Activated T-cell treated with anti-CD3 and anti-CD28 coated beads, Interleukin-2, amount 50 U/mL, for 4 hours (primary cell): ENCODE measurements around the gene DOCK2. TPM values are rescaled to one million over a fixed set of nuclear protein-coding genes. Genes with fewer than 3 reads are reported as not detected.

ENCODE experiments used
- ATAC-seq, 2 donors: fragments of 200-7000 bp; cut with Tn5 transposase; one replicate each; pipeline ENCODE4 v1.10.0; 2021
- DNase-seq: peaks from one replicate; pipeline ENCODE4 v3.0.0-alpha.2; 2020
- H3K27me3 Mint-ChIP-seq: one replicate; pipeline ENCODE4 v1.8.0; 2021; ENCODE audit warnings: low read depth, mixed read lengths
- H3K36me3 Mint-ChIP-seq: one replicate; pipeline ENCODE4 v1.8.0; 2022; ENCODE audit warnings: mixed read lengths; ENCODE audit not compliant: insufficient read depth
- H3K4me1 Mint-ChIP-seq: one replicate; pipeline ENCODE4 v1.8.0; 2021; ENCODE audit warnings: low read depth, mixed read lengths
- H3K4me3 Mint-ChIP-seq: one replicate; pipeline ENCODE4 v1.8.0; 2021; ENCODE audit warnings: mild to moderate bottlenecking, moderate library complexity, mixed read lengths
- H3K9me3 Mint-ChIP-seq: one replicate; pipeline ENCODE4 v1.8.0; 2021; ENCODE audit warnings: mixed read lengths
- total RNA-seq, 3 donors: library from RNA; stranded (reverse); gene quantifications; one replicate each; pipeline ENCODE4 v1.2.1, GENCODE V29; 2021

Gene DOCK2
- total RNA-seq, 3 donors from 2014 or later, result 128 to 134 (median 132) TPM

- Mint-ChIP-seq H3K4me1 (peaks cover 3% of the 10 kb centered on the region), H3K27me3 (no peaks in the 10 kb centered on the region), H3K36me3 (peaks cover 39% of the 10 kb centered on the region), H3K9me3 (no peaks in the 10 kb centered on the region), H3K4me3 (no peak overlapping the region)
- ATAC-seq (no peak), DNase-seq (no peak)
These were observed 237.5 kb downstream of the DOCK2 start for GRCh38 chr5:169874621-169875020.

DNA sequence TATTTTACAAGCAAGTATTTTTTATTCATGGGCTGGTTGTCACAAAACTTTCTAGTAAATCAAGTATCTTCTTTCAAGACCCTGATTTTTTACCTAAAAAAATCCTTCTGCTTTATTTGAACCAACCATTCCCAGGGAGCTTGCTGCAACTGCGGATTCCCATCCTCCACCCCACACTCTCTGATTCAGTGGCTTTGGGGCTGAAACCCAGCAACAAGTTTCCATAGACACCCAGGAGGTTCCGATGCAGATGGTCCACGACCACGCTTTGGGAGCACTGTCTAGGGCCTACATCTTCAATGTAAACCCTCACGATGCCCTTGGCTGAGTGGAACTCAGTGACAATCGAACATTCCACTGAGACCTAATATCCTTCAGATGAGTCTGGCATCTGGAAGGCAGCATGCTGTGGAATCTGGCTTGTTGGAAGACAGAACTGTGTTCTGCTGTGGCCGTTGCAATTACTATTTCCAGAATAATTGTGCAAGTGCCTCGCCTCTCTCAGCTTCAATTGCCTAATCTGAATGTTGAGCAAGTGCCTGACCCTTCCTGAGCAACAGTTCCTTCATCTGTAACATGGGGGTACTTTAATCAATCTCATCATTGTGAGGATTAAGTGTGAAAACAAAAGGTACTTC is 238.1 kb downstream of the DOCK2 start:
- Mint-ChIP-seq H3K4me1 (peaks cover 3% of the 10 kb centered on the region), H3K9me3 (no peaks in the 10 kb centered on the region), H3K36me3 (peaks cover 33% of the 10 kb centered on the region), H3K4me3 (no peak overlapping the region), H3K27me3 (no peaks in the 10 kb centered on the region)
- ATAC-seq (no peak), DNase-seq (no peak)

- no peak for ATAC-seq
- Mint-ChIP-seq H3K4me1 (peaks cover 3% of the 10 kb centered on the region), H3K4me3 (no peak overlapping the region), H3K27me3 (no peaks in the 10 kb centered on the region), H3K36me3 (peaks cover 32% of the 10 kb centered on the region), H3K9me3 (no peaks in the 10 kb centered on the region)
- no peak for DNase-seq
These were observed 238.7 kb downstream of the DOCK2 start for GRCh38 chr5:169875731-169876130.

- Mint-ChIP-seq H3K4me1 (peaks cover 3% of the 10 kb centered on the region), H3K9me3 (no peaks in the 10 kb centered on the region), H3K36me3 (peaks cover 27% of the 10 kb centered on the region), H3K27me3 (no peaks in the 10 kb centered on the region), H3K4me3 (no peak overlapping the region)
- ATAC-seq, result no peak
- DNase-seq, result no peak
These were observed 239.3 kb downstream of the DOCK2 start for GRCh38 chr5:169876386-169876785.

- ATAC-seq, result no peak
- Mint-ChIP-seq H3K27me3 (no peaks in the 10 kb centered on the region), H3K4me1 (peaks cover 6% of the 10 kb centered on the region), H3K9me3 (no peaks in the 10 kb centered on the region), H3K36me3 (peaks cover 37% of the 10 kb centered on the region), H3K4me3 (no peak overlapping the region)
- DNase-seq, result no peak
These were observed 243.1 kb downstream of the DOCK2 start for GRCh38 chr5:169880012-169880663.

DNA sequence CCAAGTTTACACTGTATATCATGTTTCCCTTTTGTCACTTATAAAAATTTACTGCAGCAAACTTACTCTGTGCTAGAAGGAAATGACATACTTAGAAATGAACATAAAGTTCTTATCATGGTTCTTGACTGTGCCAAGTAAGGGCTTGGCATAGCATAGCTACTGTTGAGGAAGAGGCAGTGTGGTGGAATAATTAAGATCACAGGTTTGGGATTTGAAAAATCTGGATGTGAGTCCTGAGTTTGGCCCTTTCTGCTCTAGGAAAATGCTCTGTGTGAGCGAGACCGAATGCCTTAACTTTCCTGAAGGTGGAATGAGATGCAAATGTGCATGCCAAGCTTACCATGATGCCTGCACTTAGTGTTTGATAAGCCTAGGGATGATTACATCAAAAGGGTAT is 243.7 kb downstream of the DOCK2 start:
- peaks cover 6% of the 10 kb centered on the region for H3K4me1 Mint-ChIP-seq
- ATAC-seq (no peak), DNase-seq (no peak)
- H3K4me3 Mint-ChIP-seq, result no peak overlapping the region
- H3K36me3 Mint-ChIP-seq, result peaks cover 37% of the 10 kb centered on the region
- H3K27me3 Mint-ChIP-seq, result no peaks in the 10 kb centered on the region
- H3K9me3 Mint-ChIP-seq, result no peaks in the 10 kb centered on the region

DNA sequence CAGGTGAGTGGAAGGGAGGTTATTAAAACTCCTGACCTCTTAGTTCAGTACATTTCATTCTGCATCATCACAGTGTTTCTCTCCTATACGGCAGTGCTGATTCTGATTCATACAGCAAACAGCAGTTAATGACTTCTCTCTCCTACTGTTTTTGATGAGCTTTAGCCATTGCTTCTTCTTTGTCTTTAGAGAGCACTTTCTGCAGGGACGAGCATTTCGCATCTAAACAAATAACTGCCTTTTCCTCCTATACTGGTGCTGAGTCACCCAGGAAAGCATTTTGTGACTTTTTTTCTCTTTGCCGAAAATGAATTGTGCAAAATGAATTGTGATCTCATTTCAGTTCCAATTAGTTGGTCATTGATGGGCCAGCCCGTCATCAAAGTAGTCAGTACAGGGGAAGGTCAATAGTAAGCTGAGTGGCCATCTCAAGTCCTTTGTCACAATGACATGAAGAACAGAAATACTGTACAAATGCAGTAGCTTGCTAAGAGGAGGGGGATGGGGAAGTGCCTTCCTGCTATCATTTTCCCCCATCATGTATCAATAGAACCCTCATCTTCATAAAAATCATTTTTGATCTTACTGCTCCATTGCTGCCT is 244.7 kb downstream of the DOCK2 start:
- no peak for ATAC-seq
- H3K4me3 Mint-ChIP-seq, result no peak overlapping the region
- H3K9me3 Mint-ChIP-seq, result no peaks in the 10 kb centered on the region
- peaks cover 9% of the 10 kb centered on the region for H3K4me1 Mint-ChIP-seq
- H3K36me3 Mint-ChIP-seq, result peaks cover 33% of the 10 kb centered on the region
- DNase-seq, result no peak
- H3K27me3 Mint-ChIP-seq, result no peaks in the 10 kb centered on the region

DNA sequence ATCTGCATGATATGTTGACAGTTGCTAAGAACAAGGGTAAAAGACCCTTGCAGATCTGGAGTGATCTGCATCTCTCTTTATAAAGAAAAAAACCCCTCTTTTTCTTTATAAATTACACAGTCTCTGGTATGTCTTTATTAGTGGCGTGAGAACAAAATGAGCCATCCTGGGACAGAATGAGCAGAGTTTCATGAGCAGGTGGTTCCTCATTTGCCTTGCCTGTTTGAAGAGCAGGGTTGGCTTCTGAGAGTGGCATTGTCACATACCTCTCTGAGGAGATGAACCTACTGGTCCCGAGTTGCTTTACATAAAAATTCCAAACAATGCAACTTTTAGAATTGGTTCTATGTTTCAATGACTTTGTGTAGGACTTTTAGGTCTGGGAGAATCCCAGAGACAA is 249.0 kb downstream of the DOCK2 start:
- no peaks in the 10 kb centered on the region for H3K27me3 Mint-ChIP-seq
- DNase-seq (no peak), ATAC-seq (no peak)
- H3K4me1 Mint-ChIP-seq, result peaks cover 11% of the 10 kb centered on the region
- no peaks in the 10 kb centered on the region for H3K9me3 Mint-ChIP-seq
- H3K36me3 Mint-ChIP-seq, result peaks cover 31% of the 10 kb centered on the region
- H3K4me3 Mint-ChIP-seq, result no peak overlapping the region

DNA sequence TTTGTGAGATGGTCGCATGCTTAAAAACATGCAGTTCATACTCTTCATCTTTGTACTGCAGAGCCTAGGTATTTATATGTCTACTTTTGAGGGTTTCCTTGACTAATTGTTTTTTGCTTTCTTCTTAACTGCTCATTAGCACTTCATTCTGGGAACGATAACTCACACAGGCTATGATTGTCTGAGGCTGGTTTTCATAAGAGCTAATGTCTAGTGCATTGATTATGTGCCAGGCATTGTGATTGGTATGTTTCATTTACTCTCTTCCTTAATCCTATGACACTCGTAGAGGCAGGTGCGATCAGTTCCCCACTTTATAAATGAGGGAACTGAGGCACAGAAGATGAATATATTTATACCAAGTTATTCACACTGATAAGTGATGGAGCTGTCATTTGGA is 249.6 kb downstream of the DOCK2 start:
- Mint-ChIP-seq H3K4me1 (peaks cover 11% of the 10 kb centered on the region), H3K9me3 (no peaks in the 10 kb centered on the region), H3K4me3 (no peak overlapping the region), H3K27me3 (no peaks in the 10 kb centered on the region), H3K36me3 (peaks cover 34% of the 10 kb centered on the region)
- DNase-seq (no peak), ATAC-seq (no peak)

- H3K27me3 Mint-ChIP-seq, result no peaks in the 10 kb centered on the region
- H3K9me3 Mint-ChIP-seq, result no peaks in the 10 kb centered on the region
- DNase-seq (no peak), ATAC-seq (no peak)
- H3K36me3 Mint-ChIP-seq, result peaks cover 28% of the 10 kb centered on the region
- H3K4me3 Mint-ChIP-seq, result no peak overlapping the region
- H3K4me1 Mint-ChIP-seq, result peaks cover 12% of the 10 kb centered on the region
These were observed 252.5 kb downstream of the DOCK2 start for GRCh38 chr5:169889572-169889971.

GRCh38 chr5:169893010-169893409 is 255.9 kb downstream of the DOCK2 start:
- Mint-ChIP-seq H3K4me3 (no peak overlapping the region), H3K36me3 (peaks cover 37% of the 10 kb centered on the region), H3K27me3 (no peaks in the 10 kb centered on the region), H3K4me1 (peaks cover 11% of the 10 kb centered on the region), H3K9me3 (no peaks in the 10 kb centered on the region)
- ATAC-seq (no peak), DNase-seq (no peak)

- DNase-seq (no peak), ATAC-seq (no peak)
- Mint-ChIP-seq H3K4me3 (no peak overlapping the region), H3K4me1 (peaks cover 13% of the 10 kb centered on the region), H3K9me3 (no peaks in the 10 kb centered on the region), H3K36me3 (peaks cover 36% of the 10 kb centered on the region), H3K27me3 (no peaks in the 10 kb centered on the region)
These were observed 256.5 kb downstream of the DOCK2 start for GRCh38 chr5:169893571-169893970.

GRCh38 chr5:169895926-169896325 is 258.9 kb downstream of the DOCK2 start:
- H3K27me3 Mint-ChIP-seq, result no peaks in the 10 kb centered on the region
- no peak for DNase-seq
- no peaks in the 10 kb centered on the region for H3K9me3 Mint-ChIP-seq
- peaks cover 12% of the 10 kb centered on the region for H3K4me1 Mint-ChIP-seq
- H3K4me3 Mint-ChIP-seq, result no peak overlapping the region
- no peak for ATAC-seq
- H3K36me3 Mint-ChIP-seq, result peaks cover 42% of the 10 kb centered on the region

GRCh38 chr5:169897481-169897880 is 260.4 kb downstream of the DOCK2 start:
- Mint-ChIP-seq H3K27me3 (no peaks in the 10 kb centered on the region), H3K4me3 (no peak overlapping the region), H3K36me3 (peaks cover 44% of the 10 kb centered on the region), H3K9me3 (no peaks in the 10 kb centered on the region), H3K4me1 (peaks cover 20% of the 10 kb centered on the region)
- no peak for ATAC-seq
- DNase-seq, result no peak

- Mint-ChIP-seq H3K9me3 (no peaks in the 10 kb centered on the region), H3K27me3 (no peaks in the 10 kb centered on the region), H3K4me3 (no peak overlapping the region), H3K36me3 (peaks cover 25% of the 10 kb centered on the region), H3K4me1 (peaks cover 14% of the 10 kb centered on the region)
- no peak for DNase-seq
- no peak for ATAC-seq
These were observed 264.8 kb downstream of the DOCK2 start for GRCh38 chr5:169901896-169902295.
